Suprapubic skin (tissue), 4 donors: ENCODE results near the gene NSDHL. TPM values are rescaled to one million over a fixed set of nuclear protein-coding genes. Genes with fewer than 3 reads are reported as not detected.
A peak's percentile ranks its signal among the peaks of the same experiment; 100 is the strongest.

Experiments used
- DNase-seq, 2 donors: peaks; one replicate each; pipeline ENCODE4 v3.0.0-alpha.2; 2019; ENCODE audit warnings: low spot score in 2 of 2
- H3K27ac ChIP-seq: fragments of 200-600 bp; sonication (generic); one replicate; pipeline ENCODE4 v1.5.1; 2019
- H3K27me3 ChIP-seq: fragments of 200-600 bp; sonication (generic); one replicate; pipeline ENCODE4 v1.5.1; 2019
- H3K36me3 ChIP-seq: fragments of 200-600 bp; sonication (generic); one replicate; pipeline ENCODE4 v1.5.1; 2019
- H3K4me1 ChIP-seq: fragments of 200-600 bp; sonication (generic); one replicate; pipeline ENCODE4 v1.5.1; 2019
- H3K4me3 ChIP-seq: fragments of 200-600 bp; sonication (generic); one replicate; pipeline ENCODE4 v1.5.1; 2019; ENCODE audit warnings: mild to moderate bottlenecking
- H3K9me3 ChIP-seq: fragments of 200-600 bp; sonication (generic); one replicate; pipeline ENCODE4 v1.5.1; 2019
- EP300 ChIP-seq: sonication (generic); formaldehyde crosslinking; IDR thresholded peaks from one replicate; pipeline ENCODE4 v1.6.1; 2017; ENCODE audit warnings: antibody characterized with exemption
- POLR2A ChIP-seq, 2 donors: fragments of 450-650 bp; IDR thresholded peaks; one replicate each; pipeline ENCODE4 v1.6.1; 2017; ENCODE audit warnings: antibody characterized with exemption in 2 of 2, mild to moderate bottlenecking in 2 of 2, moderate library complexity in 2 of 2
- POLR2AphosphoS5 ChIP-seq, 3 donors: sonication (generic); formaldehyde crosslinking; IDR thresholded peaks; one replicate each; pipeline ENCODE4 v1.6.1; 2017; ENCODE audit warnings: antibody characterized with exemption in 3 of 3
- WGBS: methylation state at CpG from one replicate; pipeline ENCODE4 v1.1.5; 2018; 5-methylcytosine and 5-hydroxymethylcytosine counted together
- total RNA-seq, 4 donors: library from RNA; depleted of rRNA; stranded (reverse); fragments of >200 nt; gene quantifications; one replicate each; pipeline ENCODE4 v1.1.0, GENCODE V29; 2016
- TF ChIP-seq, protein P1 (sequence below), 2 donors: fragments of 200-600 bp in 1 of 2; fragments of 450-650 bp in 1 of 2; sonication (generic) in 1 of 2; IDR thresholded peaks; one replicate each; pipeline ENCODE4 v1.5.1; 2016 to 2019; ENCODE audit warnings: antibody characterized with exemption in 2 of 2, mild to moderate bottlenecking in 1 of 2, moderate library complexity in 1 of 2

The NSDHL gene
- total RNA-seq, 4 donors from 2014 or later: 11.8 to 34.1 (median 22.4) TPM

DNA sequence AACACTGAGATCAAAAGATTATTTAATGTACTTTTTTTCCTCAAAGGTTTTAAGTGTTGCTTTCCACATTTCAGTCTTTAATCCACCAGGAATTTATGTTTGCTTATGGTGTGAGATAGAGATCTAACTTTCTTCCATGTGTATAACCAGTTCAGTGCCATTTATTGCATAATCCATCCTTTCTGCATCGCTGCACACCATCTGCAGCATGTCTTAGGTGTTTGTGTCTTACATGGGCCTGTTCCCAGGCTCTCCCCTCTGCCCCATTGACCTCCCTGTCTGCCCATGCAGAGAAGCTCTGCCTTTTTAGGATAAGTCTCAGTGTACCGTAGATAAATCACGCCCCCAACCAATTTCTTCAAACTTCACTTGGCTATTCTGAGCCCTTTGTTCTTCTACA lies 30.3 kb downstream of the NSDHL start:
- Histone ChIP-seq H3K4me3 (no peak overlapping the region), H3K4me1 (no peaks in the 10 kb centered on the region), H3K9me3 (no peaks in the 10 kb centered on the region), H3K36me3 (peaks cover 11% of the 10 kb centered on the region), H3K27me3 (no peaks in the 10 kb centered on the region), H3K27ac (no peak overlapping the region)
- no peak for DNase-seq
- TF ChIP-seq EP300: no peak
- no peak for TF ChIP-seq POLR2A (IDR thresholded peaks at IDR 0.05)
- TF ChIP-seq, protein P1, sequence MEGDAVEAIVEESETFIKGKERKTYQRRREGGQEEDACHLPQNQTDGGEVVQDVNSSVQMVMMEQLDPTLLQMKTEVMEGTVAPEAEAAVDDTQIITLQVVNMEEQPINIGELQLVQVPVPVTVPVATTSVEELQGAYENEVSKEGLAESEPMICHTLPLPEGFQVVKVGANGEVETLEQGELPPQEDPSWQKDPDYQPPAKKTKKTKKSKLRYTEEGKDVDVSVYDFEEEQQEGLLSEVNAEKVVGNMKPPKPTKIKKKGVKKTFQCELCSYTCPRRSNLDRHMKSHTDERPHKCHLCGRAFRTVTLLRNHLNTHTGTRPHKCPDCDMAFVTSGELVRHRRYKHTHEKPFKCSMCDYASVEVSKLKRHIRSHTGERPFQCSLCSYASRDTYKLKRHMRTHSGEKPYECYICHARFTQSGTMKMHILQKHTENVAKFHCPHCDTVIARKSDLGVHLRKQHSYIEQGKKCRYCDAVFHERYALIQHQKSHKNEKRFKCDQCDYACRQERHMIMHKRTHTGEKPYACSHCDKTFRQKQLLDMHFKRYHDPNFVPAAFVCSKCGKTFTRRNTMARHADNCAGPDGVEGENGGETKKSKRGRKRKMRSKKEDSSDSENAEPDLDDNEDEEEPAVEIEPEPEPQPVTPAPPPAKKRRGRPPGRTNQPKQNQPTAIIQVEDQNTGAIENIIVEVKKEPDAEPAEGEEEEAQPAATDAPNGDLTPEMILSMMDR (IDR thresholded peaks at IDR 0.05): no peak
- TF ChIP-seq POLR2AphosphoS5 (IDR thresholded peaks at IDR 0.05): no peak
- WGBS: 62% methylated on average over 3 of the region's 3 CpGs

DNA sequence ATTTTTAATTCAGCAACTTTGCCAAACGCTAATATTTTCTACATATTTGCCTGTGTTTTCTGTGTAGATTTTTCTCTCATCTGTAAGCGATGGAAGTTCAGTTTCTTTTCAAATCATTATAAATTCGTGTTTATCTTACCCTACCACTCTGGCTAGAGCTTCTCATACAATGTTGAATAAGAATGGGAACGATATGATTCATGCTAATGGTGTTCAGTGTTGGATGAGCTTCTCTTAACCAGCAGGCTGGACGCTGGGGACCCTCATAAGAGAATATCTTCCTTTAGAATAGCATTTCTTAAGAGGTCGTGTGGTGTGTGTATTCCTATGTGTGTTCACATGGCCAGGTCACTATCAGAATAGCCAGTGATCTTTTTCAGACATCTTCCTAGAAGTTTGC lies 31.0 kb downstream of the NSDHL start:
- Histone ChIP-seq H3K4me3 (no peak overlapping the region), H3K27me3 (no peaks in the 10 kb centered on the region), H3K36me3 (peaks cover 12% of the 10 kb centered on the region), H3K4me1 (no peaks in the 10 kb centered on the region), H3K27ac (no peak overlapping the region), H3K9me3 (no peaks in the 10 kb centered on the region)
- WGBS: 81% methylated on average over 6 of the region's 6 CpGs
- no peak for DNase-seq
- TF ChIP-seq, protein P1 (IDR thresholded peaks at IDR 0.05): no peak
- no peak for TF ChIP-seq EP300
- TF ChIP-seq POLR2A (IDR thresholded peaks at IDR 0.05): no peak
- no peak for TF ChIP-seq POLR2AphosphoS5 (IDR thresholded peaks at IDR 0.05)

DNA sequence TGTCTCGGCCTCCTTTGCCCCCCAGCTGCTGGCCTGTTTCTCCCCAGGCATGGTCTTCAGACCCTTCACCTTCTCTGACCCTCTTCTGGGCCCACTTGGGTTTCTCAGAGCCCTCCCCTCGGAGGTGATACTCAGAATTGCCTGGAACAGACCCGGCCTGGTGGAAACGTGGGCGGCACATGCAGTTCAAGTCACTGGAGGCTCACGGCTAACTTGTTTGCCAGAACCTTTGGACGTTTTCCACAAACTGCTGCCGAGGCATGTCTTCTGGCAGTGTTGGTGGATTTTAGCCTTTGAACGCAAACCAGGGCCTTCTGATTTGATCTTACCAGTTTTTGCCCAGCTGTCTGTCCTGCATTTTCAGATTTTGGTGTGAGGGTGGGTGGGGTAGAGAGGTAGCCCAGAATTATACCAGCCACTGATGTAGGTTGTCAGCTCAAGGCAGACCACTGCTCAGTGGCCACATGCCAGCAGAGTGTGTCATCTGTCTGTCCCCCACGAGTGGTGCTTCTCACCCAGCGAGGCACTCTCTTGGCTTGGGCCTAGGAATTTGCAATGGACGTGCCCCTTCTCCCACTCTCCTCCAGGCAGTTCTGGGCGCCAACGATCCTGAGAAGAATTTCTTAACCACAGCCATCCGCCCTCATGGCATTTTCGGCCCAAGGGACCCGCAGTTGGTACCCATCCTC lies 34.5 kb downstream of the NSDHL start:
- no peak for DNase-seq
- no peak for TF ChIP-seq POLR2A (IDR thresholded peaks at IDR 0.05)
- TF ChIP-seq, protein P1 (IDR thresholded peaks at IDR 0.05): no peak
- TF ChIP-seq EP300: no peak
- TF ChIP-seq POLR2AphosphoS5 (IDR thresholded peaks at IDR 0.05): no peak
- 83% methylated on average over 13 of the region's 17 CpGs for WGBS
- peak overlapping the region; percentile 14 for H3K27ac ChIP-seq
- no peaks in the 10 kb centered on the region for H3K9me3 ChIP-seq
- peaks cover 32% of the 10 kb centered on the region for H3K36me3 ChIP-seq
- no peaks in the 10 kb centered on the region for H3K4me1 ChIP-seq
- no peaks in the 10 kb centered on the region for H3K27me3 ChIP-seq
- no peak overlapping the region for H3K4me3 ChIP-seq

DNA sequence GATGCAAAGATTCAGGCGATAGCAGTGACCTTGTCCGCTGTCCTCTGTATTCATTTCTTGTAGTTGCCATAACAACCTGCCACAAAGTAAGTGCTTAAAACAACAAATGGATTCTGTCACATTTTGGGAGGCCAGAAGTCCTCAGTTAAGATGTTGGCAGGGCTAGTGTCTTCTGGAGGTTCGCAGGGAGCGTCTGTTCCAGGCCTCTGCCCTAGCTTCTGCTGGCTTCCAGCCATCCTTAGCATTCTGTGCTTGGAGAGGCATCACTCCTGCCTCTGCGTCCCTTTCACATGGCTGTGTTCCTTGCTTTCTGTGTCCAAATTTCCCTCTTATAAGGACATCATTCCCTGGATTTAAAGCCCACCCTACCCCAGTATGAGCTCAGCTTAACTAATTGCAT lies 35.5 kb downstream of the NSDHL start:
- DNase-seq: no peak

DNA sequence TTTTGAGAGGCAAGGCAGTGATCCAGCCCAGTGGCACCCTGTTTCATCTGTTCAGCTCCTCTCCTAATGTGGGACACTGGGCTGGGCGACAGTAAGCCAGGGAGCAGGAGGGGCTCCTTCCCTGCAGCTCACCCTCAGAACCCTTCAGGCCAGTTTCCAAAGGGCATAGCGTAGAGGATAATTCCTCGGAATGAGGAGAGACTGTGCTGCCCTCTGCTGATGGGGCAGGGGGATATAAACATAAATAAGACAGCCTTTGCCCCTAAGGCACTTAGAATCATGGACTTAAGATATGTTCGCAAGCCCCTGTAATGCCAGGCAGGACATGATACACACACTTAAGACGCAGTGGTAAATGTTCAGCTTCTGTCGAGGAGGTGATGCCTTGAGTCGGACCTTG lies 39.1 kb downstream of the NSDHL start:
- Histone ChIP-seq H3K4me3 (no peak overlapping the region), H3K27me3 (no peaks in the 10 kb centered on the region), H3K9me3 (no peaks in the 10 kb centered on the region), H3K36me3 (peaks cover 30% of the 10 kb centered on the region), H3K4me1 (no peaks in the 10 kb centered on the region), H3K27ac (no peak overlapping the region)
- TF ChIP-seq EP300 (no peak), POLR2A (IDR thresholded peaks at IDR 0.05) (no peak), POLR2AphosphoS5 (IDR thresholded peaks at IDR 0.05) (no peak)
- TF ChIP-seq, protein P1 (IDR thresholded peaks at IDR 0.05): no peak
- no peak for DNase-seq
- 79% methylated on average over 7 of the region's 7 CpGs for WGBS

More for the DNA sequence above, 35.5 kb downstream of the NSDHL start:
- H3K27me3 ChIP-seq: no peaks in the 10 kb centered on the region
- no peaks in the 10 kb centered on the region for H3K9me3 ChIP-seq
- peaks cover 32% of the 10 kb centered on the region for H3K36me3 ChIP-seq
- H3K27ac ChIP-seq: no peak overlapping the region
- 82% methylated on average over 5 of the region's 5 CpGs for WGBS
- H3K4me3 ChIP-seq: no peak overlapping the region
- H3K4me1 ChIP-seq: no peaks in the 10 kb centered on the region
- no peak for TF ChIP-seq POLR2AphosphoS5 (IDR thresholded peaks at IDR 0.05)
